ENCODE results near the gene TM6SF1.

DNA sequence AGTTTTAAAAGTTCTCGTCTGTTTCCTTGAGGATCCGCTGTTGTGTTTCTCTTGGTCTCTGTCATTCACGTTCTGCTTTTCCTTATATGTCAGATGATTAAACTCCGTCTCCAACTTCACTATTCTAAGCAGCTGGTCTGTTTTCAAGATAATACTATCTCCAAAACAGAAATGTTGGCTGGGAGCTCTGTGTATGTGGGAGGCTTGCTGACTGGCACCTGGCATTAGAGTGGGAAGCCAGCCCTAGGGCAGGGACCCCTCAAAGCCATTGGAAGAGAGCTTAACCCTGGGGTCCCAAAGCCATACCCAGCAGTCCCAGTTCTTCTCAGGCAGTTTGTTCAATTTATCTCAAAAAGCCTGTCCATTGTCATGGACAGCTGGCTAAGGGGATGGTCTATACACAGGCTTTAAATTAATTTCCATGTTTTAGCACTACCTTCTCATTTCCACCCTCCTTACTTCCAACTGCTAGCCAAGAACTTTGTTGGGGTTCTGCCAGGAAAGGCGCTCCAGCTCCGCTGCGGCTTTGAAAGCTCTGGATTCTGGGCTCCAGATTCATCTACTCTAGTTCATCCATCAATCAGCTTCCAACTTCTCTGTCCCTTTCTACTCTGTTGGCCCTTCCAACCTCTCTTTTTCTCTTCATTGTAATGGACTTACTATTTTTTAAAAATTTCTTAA lies 49.6 kb upstream of the TM6SF1 start:
- TF ChIP-seq, protein P1, sequence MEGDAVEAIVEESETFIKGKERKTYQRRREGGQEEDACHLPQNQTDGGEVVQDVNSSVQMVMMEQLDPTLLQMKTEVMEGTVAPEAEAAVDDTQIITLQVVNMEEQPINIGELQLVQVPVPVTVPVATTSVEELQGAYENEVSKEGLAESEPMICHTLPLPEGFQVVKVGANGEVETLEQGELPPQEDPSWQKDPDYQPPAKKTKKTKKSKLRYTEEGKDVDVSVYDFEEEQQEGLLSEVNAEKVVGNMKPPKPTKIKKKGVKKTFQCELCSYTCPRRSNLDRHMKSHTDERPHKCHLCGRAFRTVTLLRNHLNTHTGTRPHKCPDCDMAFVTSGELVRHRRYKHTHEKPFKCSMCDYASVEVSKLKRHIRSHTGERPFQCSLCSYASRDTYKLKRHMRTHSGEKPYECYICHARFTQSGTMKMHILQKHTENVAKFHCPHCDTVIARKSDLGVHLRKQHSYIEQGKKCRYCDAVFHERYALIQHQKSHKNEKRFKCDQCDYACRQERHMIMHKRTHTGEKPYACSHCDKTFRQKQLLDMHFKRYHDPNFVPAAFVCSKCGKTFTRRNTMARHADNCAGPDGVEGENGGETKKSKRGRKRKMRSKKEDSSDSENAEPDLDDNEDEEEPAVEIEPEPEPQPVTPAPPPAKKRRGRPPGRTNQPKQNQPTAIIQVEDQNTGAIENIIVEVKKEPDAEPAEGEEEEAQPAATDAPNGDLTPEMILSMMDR (IDR thresholded peaks at IDR 0.05): no peak
- no peak for TF ChIP-seq POLR2A (IDR thresholded peaks at IDR 0.05)
- TF ChIP-seq EP300 (IDR thresholded peaks at IDR 0.05): no peak

Measured in ovary (tissue), 3 donors.